ENCODE results near the gene ULK4.
"Not testable (repeated sequence)": the region's sequence is repeated elsewhere in the genome, so short reads cannot be mapped to it uniquely, and the experiment has no call there.

The ULK4 gene

GRCh38 chr3:41498847-41499246 lies 463.1 kb downstream of the ULK4 start:
- no peak for DNase-seq (ENCODE audit: low spot score)

- no peak for DNase-seq (ENCODE audit: low spot score)
Observed at GRCh38 chr3:41490360-41490759, 471.5 kb downstream of the ULK4 start.

GRCh38 chr3:41489231-41489630 lies 472.7 kb downstream of the ULK4 start:
- DNase-seq (ENCODE audit: low spot score) = no peak

- DNase-seq (ENCODE audit: low spot score) = no peak
Observed at GRCh38 chr3:41488501-41488900, 473.4 kb downstream of the ULK4 start.

GRCh38 chr3:41485484-41485883 lies 476.4 kb downstream of the ULK4 start:
- no peak for DNase-seq (ENCODE audit: low spot score)

- no peak for DNase-seq (ENCODE audit: low spot score)
Observed at GRCh38 chr3:41482134-41482533, 479.8 kb downstream of the ULK4 start.

- DNase-seq (ENCODE audit: low spot score) = no peak
Observed at GRCh38 chr3:41478278-41478677, 483.6 kb downstream of the ULK4 start.

GRCh38 chr3:41477399-41478014 lies 484.4 kb downstream of the ULK4 start:
- DNase-seq (ENCODE audit: low spot score) = no peak

GRCh38 chr3:41469083-41469482 lies 492.8 kb downstream of the ULK4 start:
- DNase-seq (ENCODE audit: low spot score) = no peak

- no peak for DNase-seq (ENCODE audit: low spot score)
Observed at GRCh38 chr3:41467481-41467880, 494.4 kb downstream of the ULK4 start.

- DNase-seq (ENCODE audit: low spot score) = no peak
Observed at GRCh38 chr3:41464858-41465257, 497.0 kb downstream of the ULK4 start.

GRCh38 chr3:41464401-41464800 lies 497.5 kb downstream of the ULK4 start:
- DNase-seq (ENCODE audit: low spot score) = no peak

- DNase-seq (ENCODE audit: low spot score) = no peak
Observed at GRCh38 chr3:41462103-41462691, 499.7 kb downstream of the ULK4 start.

- no peak for DNase-seq (ENCODE audit: low spot score)
Observed at GRCh38 chr3:41460736-41461135, 501.2 kb downstream of the ULK4 start.

- no peak for DNase-seq (ENCODE audit: low spot score)
Observed at GRCh38 chr3:41457176-41457575, 504.7 kb downstream of the ULK4 start.

GRCh38 chr3:41456162-41456561 lies 505.7 kb downstream of the ULK4 start:
- no peak for DNase-seq (ENCODE audit: low spot score)

GRCh38 chr3:41453618-41454017 lies 508.3 kb downstream of the ULK4 start:
- DNase-seq (ENCODE audit: low spot score) = not testable (repeated sequence)

- DNase-seq (ENCODE audit: low spot score) = no peak
Observed at GRCh38 chr3:41450416-41451231, 511.3 kb downstream of the ULK4 start.

GRCh38 chr3:41448396-41448795 lies 513.5 kb downstream of the ULK4 start:
- DNase-seq (ENCODE audit: low spot score) = no peak

- DNase-seq (ENCODE audit: low spot score) = no peak
Observed at GRCh38 chr3:41447701-41448100, 514.2 kb downstream of the ULK4 start.

- not testable (repeated sequence) for DNase-seq (ENCODE audit: low spot score)
Observed at GRCh38 chr3:41446316-41446715, 515.6 kb downstream of the ULK4 start.

GRCh38 chr3:41441568-41441967 lies 520.3 kb downstream of the ULK4 start:
- DNase-seq (ENCODE audit: low spot score) = no peak

GRCh38 chr3:41441139-41441538 lies 520.8 kb downstream of the ULK4 start:
- no peak for DNase-seq (ENCODE audit: low spot score)

All from kidney capillary endothelial cell (primary cell).